Skin of body (tissue), 2 donors: ENCODE data around the gene DHRS12. TPM values are rescaled to one million over a fixed set of nuclear protein-coding genes. Genes with fewer than 3 reads are reported as not detected.

Experiments used
- DNase-seq: peaks from one replicate; lab custom pipeline; 2025; lab: John Stamatoyannopoulos, UW
- total RNA-seq: library from RNA; depleted of rRNA; stranded (reverse); fragments of >200 nt; gene quantifications from one replicate; pipeline ENCODE4 v1.2.3, GENCODE V29; 2014

Gene DHRS12
- total RNA-seq, 1 donor from 2014 or later: 8.7 TPM

DNA sequence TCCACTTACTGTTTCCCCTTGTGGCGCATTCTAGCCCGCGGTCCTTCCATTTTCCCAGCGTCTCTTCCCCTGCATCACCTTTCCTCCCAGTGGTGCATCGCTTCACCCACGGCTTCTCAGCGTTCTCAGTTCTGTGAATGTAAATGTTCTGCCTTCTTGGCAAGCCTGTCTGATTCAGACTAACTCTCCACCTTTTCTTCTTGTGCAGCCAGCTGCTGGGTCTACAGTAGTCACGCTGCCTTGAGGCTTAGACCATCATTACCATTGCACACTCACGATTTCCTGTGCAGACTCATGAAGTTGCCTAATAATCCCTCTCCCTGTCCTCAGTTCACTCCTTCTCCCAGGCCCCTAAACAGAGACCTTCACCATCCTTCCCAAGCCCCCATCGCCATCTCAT, 75.0 kb downstream of the DHRS12 start:
- DNase-seq: no peak

DNA sequence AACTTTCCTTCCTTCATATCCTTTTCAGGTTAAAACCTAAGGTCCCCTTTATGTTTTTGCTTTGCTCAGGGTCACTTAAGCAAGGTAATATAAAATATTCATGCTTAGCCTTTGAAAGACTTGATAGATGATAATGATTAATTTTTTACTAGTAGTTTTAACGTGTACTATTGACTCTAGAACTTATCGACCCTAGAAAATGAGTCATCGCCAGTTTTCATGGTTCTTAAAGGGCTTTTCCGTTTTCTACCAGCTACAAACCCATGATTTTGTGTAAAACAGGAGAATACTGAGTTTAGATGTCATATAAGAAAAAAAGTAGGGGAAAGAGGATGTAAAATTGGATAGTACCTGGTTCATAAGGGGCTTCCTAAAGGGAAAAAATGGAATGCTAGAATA, 75.7 kb downstream of the DHRS12 start:
- DNase-seq: no peak

DNA sequence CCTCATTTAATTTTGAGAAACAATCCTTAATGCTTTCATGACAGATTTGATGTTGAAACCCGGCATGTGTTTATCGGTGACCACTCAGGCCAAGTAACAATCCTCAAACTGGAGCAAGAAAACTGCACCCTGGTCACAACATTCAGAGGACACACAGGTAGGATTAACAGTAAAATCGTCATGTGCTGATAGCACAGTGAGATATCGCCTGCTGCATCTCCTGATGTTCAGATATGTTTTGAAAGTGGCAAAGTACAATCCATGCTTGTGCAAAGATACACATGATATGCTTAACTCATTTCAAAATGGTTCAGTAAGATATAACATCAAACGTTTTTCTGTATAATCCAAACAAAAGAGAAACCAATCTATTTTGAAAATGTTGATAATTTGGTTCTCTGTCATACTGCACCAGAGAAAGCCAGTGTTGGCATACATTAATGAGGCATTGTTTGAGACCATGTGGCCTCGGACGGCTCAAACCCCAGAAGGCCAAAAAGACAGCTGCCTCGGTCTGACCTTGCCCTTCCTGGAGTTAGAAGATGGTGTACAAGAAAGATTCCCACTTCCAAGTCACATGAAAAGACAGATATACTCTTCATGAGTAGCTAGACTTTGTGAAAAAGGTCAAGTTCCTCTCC, 76.2 kb downstream of the DHRS12 start:
- no peak for DNase-seq

DNA sequence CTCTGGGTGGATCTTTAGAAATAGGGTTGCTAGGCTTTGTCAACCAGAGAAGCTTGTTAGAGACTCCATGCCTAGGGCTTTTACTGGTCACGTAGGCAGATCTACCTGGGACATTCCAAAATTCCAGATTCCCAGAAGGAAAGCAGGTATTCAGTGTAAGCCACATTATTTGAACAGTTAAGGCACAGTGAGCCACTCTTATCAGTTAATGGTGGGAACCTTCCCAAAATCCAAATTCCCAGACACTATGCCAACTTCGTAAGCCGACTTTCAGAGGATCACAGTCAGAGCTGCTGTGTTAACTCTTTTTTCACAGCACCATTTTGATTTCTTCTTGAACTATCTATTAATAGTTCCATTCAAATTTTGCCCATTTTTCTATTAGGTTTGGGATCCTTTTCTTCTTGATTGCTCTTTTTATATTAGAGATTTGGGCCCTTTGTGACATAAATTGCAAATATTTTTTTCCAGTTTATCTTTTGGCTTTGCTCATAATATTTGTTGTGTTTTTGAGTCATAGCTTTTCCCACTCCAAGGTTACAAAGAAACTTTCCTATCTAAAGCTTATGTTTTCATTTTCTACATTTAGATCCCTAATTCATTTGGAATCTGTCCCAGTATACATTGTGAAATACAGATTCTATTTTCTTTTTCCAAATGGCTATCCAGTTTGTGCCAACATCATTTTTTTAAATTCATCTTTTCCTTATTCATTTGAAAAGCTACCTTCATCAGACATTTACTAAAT, 77.3 kb downstream of the DHRS12 start:
- peak; percentile 79 for DNase-seq

DNA sequence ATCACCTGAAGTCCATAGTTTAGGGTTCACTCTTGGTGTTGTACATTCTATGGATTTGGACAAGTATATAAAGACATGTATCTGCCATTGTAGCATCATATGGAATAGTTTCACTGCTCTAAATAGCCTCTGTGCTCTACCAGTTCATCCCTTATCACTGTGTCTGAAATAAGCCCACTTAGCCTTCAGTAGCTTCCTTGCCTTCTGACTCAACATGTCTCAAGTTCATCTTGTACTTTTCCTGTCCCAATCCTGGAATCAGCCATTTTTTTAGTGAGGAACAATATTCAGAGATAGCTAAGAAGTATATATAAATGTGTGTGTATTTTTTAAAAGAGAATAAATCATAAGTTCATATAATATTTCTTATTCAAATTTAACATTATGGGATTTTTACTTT, 79.2 kb downstream of the DHRS12 start:
- no peak for DNase-seq

DNA sequence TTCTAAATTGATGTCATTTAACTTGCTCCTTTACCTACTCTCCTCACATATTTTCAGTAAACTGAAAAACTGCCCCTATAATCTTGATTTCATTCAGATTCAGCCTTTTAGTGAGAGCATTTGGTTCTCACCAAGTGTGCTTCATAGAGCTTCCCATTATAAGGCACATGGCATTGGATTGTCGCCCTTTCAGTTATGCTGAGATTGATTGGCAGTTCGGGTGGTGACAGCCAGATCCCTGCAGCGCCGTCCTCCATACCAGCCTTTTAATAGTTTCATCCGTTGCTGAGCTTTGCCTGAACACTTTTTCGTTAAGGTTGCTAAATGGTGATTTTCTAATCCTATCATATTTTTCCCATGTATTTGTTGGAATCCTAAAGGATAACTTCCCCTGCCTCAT, 80.4 kb downstream of the DHRS12 start:
- DNase-seq: no peak

DNA sequence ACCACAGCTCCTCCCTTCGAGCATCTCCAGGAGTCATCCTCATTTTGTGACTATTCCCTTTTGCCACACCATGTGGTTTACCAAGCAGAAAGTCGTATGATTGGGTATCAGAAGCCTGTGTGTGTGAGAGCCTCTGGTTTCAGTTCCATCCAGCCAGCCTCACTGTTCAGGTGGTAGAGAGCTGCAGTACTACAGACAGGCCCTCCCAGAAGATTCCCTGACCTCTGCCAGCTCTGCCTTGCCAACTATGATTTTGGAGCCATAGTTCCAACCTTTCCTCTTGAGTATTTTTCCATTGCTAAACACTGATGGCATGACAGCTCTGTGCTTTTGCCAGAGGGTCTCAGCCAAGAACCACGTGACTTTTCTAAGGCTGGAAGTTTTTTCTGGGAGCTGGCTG, 82.5 kb downstream of the DHRS12 start:
- no peak for DNase-seq

DNA sequence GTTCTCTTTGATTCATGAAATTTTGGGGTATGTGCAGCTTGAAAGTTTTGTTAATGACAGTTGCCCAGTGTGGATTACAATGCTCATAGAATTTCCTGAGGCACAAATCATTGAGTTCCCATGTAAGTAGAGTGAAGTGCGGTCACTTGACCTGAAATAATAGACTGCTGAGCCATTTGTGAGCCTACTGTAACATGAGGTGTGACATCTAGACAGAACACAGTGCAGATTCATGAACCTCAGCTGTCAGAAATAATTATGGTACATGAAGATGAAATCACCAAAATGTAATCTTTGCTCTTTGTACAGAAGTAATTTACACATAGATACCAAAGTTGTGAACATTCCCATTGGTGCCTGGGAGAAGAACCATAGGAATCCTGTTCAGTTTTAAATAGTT, 84.6 kb downstream of the DHRS12 start:
- no peak for DNase-seq

Other genes starting within 250 kb of the DHRS12 start
- 28.9 TPM for gene WDFY2, start 219.7 kb downstream of the DHRS12 start, total RNA-seq
- not detected for gene TMEM272, start 41.0 kb upstream of the DHRS12 start, total RNA-seq
- gene CCDC70, start 57.8 kb upstream of the DHRS12 start, total RNA-seq: not detected
- 7.7 TPM for gene ATP7B, start 207.3 kb upstream of the DHRS12 start, total RNA-seq
- 19.3 TPM for gene ALG11, start 208.2 kb upstream of the DHRS12 start, total RNA-seq
- gene UTP14C, start 220.5 kb upstream of the DHRS12 start, total RNA-seq: 18.1 TPM